ENCODE results near the gene CMIP.

DNA sequence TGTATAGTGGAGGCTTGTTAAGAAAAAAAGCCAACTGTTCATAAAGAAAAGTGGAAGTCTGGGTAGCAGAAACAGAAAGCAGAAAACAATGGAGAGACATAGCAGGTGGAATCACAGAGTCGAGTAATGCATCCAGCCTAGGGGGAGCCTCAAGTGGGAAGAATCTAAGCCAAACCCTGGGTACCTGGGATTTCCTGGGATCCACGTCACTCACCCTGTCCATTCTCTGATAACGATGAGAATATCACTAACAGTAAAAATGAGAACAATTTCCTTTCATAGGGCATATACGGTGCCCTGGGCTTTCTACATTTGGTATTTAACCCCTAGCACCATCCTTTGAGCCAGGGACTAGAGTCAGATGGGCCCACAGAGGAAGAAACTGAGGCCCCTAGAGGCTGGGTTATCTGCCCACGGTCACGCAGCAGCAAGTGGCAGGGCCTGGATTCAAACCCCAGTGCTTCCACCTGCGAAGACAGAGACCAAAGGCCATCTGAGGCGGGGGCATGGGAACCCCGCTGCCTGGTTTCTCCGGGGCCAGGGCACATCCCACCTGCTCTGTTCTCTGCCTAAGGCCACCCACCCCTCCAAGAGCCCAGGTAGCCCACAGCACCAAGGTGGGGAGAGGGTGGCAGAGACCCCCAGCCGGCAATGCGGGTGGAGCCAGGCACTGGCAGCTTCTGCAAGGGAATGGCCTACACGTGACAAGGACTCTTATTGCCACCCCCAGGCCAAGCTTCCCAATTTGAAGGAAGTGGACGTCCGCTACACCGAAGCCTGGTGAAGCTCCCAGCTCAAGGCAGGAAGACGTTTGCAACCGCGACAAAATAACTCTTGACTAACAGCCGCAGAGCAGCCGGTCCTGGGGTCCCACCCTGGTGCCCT, 264.6 kb downstream of the CMIP start:
- TF ChIP-seq, protein P1, sequence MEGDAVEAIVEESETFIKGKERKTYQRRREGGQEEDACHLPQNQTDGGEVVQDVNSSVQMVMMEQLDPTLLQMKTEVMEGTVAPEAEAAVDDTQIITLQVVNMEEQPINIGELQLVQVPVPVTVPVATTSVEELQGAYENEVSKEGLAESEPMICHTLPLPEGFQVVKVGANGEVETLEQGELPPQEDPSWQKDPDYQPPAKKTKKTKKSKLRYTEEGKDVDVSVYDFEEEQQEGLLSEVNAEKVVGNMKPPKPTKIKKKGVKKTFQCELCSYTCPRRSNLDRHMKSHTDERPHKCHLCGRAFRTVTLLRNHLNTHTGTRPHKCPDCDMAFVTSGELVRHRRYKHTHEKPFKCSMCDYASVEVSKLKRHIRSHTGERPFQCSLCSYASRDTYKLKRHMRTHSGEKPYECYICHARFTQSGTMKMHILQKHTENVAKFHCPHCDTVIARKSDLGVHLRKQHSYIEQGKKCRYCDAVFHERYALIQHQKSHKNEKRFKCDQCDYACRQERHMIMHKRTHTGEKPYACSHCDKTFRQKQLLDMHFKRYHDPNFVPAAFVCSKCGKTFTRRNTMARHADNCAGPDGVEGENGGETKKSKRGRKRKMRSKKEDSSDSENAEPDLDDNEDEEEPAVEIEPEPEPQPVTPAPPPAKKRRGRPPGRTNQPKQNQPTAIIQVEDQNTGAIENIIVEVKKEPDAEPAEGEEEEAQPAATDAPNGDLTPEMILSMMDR (IDR thresholded peaks at IDR 0.05): no peak
- TF ChIP-seq POLR2AphosphoS5 (IDR thresholded peaks at IDR 0.05): no peak
- no peak for TF ChIP-seq POLR2A (IDR thresholded peaks at IDR 0.05)
